Measurements from ENCODE around the gene MYBPH. TPM values are rescaled to one million over a fixed set of nuclear protein-coding genes. Genes with fewer than 3 reads are reported as not detected.
A peak's percentile ranks its signal among the peaks of the same experiment; 100 is the strongest.

The MYBPH gene
- total RNA-seq, 2 donors from 2014 or later: not detected

GRCh38 chr1:203140743-203141520 is 34.7 kb downstream of the MYBPH start:
- no peak for TF ChIP-seq CTCF (IDR thresholded peaks at IDR 0.05)
- ATAC-seq: no peak
- no peak for DNase-seq
- Histone ChIP-seq H3K4me3 (no peak overlapping the region), H3K27ac (peak overlapping the region in 3 of 4 donors; percentile 26 to 68 (median 61)), H3K4me1 (peaks cover 65% of the 10 kb centered on the region), H3K27me3 (no peaks in the 10 kb centered on the region), H3K36me3 (replicated peaks in 1 of 2; ENCODE audit: insufficient read depth in 1 of 2, low read depth in 2 of 2) (no peaks in the 10 kb centered on the region), H3K9me3 (no peaks in the 10 kb centered on the region)
- 45 to 55% methylated on average over 3 to 5 of the region's 5 CpGs for WGBS, 2 donors
- intact Hi-C loops (cut with DNase I): no loop called here

GRCh38 chr1:203139976-203140475 is 35.6 kb downstream of the MYBPH start:
- no peak for ATAC-seq
- no peaks in the 10 kb centered on the region for H3K9me3 ChIP-seq
- WGBS, 2 donors: 49 to 59% methylated on average over 8 of the region's 8 CpGs
- intact Hi-C loops (cut with DNase I): no loop called here
- no peak for DNase-seq
- no peaks in the 10 kb centered on the region for H3K36me3 ChIP-seq (replicated peaks in 1 of 2; ENCODE audit: insufficient read depth in 1 of 2, low read depth in 2 of 2)
- H3K27ac ChIP-seq: peak overlapping the region in 3 of 4 donors; percentile 18 to 68 (median 61)
- TF ChIP-seq POLR2A (IDR thresholded peaks at IDR 0.05): no peak
- no peak for TF ChIP-seq CTCF (IDR thresholded peaks at IDR 0.05)
- H3K4me1 ChIP-seq: peaks cover 65% of the 10 kb centered on the region
- H3K27me3 ChIP-seq: no peaks in the 10 kb centered on the region
- no peak overlapping the region for H3K4me3 ChIP-seq

- TF ChIP-seq POLR2A (IDR thresholded peaks at IDR 0.05): no peak
- TF ChIP-seq CTCF (IDR thresholded peaks at IDR 0.05): no peak
- intact Hi-C loops (cut with DNase I): no loop called here
- DNase-seq (no peak), ATAC-seq (no peak)
- Histone ChIP-seq H3K27me3 (no peaks in the 10 kb centered on the region), H3K36me3 (replicated peaks in 1 of 2; ENCODE audit: insufficient read depth in 1 of 2, low read depth in 2 of 2) (no peaks in the 10 kb centered on the region), H3K4me3 (no peak overlapping the region), H3K27ac (peak overlapping the region in 1 of 4 donors; percentile 68), H3K9me3 (no peaks in the 10 kb centered on the region), H3K4me1 (peaks cover 69% of the 10 kb centered on the region)
- WGBS, 2 donors: 64 to 71% methylated on average over 3 of the region's 3 CpGs
Measured at GRCh38 chr1:203138066-203138465, 37.6 kb downstream of the MYBPH start.

- intact Hi-C loops (cut with DNase I): no loop called here
- DNase-seq (no peak), ATAC-seq (no peak)
- 92 to 93% methylated on average over 4 of the region's 4 CpGs for WGBS, 2 donors
- no peak for TF ChIP-seq POLR2A (IDR thresholded peaks at IDR 0.05)
- TF ChIP-seq CTCF (IDR thresholded peaks at IDR 0.05): no peak
- Histone ChIP-seq H3K27ac (peak overlapping the region in 1 of 4 donors; percentile 86), H3K9me3 (no peaks in the 10 kb centered on the region), H3K36me3 (replicated peaks in 1 of 2; ENCODE audit: insufficient read depth in 1 of 2, low read depth in 2 of 2) (no peaks in the 10 kb centered on the region), H3K4me1 (peaks cover 69% of the 10 kb centered on the region), H3K4me3 (no peak overlapping the region), H3K27me3 (no peaks in the 10 kb centered on the region)
Measured at GRCh38 chr1:203137324-203137723, 38.3 kb downstream of the MYBPH start.
